Stimulated activated CD4-positive, alpha-beta T cell treated with anti-CD3 and anti-CD28 coated beads, Interleukin-1b, Interleukin-23, amount 100 ng/mL, for 4 hours (primary cell): ENCODE data around the gene SLC35E2B.
"Not testable (repeated sequence)": the region's sequence is repeated elsewhere in the genome, so short reads cannot be mapped to it uniquely, and the experiment has no call there.

Source experiments
- DNase-seq, 2 donors: peaks; one replicate each; pipeline ENCODE4 v3.0.0-alpha.2; 2020; ENCODE audit warnings: low read depth in 2 of 2

The SLC35E2B gene

DNA sequence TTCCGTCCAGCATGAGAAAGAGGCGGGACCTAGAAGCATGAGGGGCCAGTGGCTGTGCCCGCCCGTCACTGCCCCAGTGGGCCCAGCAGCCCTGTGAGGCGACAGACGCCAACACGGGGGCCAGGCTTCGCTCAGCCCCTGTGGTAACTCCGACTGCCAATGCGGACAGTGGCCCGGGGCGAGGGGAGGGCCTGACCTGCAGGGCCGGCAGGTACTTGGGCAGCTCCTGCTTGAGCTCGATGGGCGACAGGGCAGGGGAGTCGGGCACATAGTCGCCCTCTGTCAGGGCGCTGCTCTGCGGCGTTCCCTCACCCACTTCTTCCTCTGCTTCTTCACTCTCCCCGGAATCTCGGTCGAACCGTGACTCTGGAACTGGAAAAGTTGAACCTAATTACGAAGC lies 52.5 kb downstream of the SLC35E2B start:
- not testable (repeated sequence) for DNase-seq

DNA sequence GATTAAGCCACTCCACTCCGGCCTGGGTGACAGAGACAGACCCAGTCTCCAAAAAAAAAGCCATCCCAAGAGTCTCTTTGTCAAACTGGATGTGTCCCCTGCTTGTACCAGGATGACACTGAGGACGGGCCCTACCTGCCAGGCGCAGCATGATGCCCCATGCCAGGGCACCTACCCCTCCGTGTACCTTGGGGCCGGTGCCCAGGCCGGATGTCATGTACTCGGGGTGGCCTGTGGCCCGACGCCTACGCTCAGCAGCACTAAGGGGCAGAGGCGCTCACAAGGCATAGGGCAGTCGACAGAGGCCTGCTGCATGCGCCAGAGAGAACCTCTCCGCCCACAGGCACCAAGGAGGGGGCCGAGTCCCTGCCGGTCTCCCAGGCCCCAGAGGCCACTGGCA lies 53.2 kb downstream of the SLC35E2B start:
- DNase-seq = not testable (repeated sequence)

DNA sequence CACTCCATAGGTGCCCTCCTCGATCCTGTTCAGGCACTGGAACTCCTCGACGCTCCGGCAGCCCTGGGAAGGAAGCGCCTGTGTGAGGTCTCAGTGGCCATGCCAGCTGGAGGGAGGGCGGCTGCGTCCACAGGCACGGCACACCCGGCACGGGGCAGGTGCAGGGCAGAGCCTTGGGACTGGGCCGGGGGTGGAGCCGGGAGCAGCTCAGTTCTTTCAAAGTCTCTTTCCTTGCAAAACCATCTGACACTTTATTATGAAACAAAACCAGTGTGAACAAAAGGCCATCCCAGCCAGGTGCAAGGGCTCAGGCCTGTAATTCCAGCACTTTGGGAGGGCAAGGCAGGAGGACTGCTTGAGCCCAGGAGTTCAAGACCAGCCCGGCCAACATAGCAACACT lies 54.1 kb downstream of the SLC35E2B start:
- not testable (repeated sequence) for DNase-seq

- DNase-seq = not testable (repeated sequence)
These were observed 55.1 kb downstream of the SLC35E2B start for GRCh38 chr1:1637479-1637875.

DNA sequence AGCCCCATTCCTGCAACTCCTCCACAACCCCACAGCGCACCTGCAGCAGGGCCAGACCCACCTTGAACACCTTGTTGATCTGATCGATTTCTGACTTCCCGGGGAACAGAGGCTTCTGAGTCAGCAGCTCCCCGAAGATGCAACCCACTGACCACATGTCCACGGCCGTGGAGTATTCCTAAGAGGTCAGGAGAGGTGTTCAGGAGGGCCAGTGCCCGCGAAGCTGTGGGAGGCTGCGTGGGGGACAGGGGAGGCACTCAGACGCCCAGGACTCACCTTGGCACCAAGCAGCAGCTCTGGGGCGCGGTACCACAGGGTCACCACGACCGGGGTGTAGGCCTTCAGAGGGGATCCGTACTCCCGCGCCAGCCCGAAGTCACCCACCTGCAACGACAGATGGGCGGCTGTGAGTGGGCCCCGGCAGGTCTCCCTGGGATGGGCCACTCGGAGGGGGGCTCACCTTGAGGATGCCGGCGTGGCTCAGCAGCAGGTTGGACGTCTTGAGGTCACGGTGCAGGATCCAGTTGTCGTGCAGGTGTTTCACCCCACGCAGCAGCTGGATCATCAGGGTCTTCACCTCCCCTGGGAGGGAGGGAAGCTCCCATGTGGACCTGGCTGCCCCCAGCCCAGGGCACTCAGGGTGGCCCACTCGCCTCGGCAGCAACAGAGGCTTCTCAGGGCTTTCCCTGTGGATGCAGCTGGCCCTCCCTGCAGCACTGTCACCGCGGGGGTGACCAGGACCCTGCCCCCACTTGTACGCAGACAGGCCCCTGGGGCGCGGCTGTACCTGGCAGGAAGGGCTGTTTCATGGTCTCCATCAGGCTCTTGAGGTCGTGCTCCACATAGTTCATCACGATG lies 55.7 kb downstream of the SLC35E2B start:
- not testable (repeated sequence) for DNase-seq

GRCh38 chr1:1634613-1635012 lies 58.0 kb downstream of the SLC35E2B start:
- not testable (repeated sequence) for DNase-seq

DNA sequence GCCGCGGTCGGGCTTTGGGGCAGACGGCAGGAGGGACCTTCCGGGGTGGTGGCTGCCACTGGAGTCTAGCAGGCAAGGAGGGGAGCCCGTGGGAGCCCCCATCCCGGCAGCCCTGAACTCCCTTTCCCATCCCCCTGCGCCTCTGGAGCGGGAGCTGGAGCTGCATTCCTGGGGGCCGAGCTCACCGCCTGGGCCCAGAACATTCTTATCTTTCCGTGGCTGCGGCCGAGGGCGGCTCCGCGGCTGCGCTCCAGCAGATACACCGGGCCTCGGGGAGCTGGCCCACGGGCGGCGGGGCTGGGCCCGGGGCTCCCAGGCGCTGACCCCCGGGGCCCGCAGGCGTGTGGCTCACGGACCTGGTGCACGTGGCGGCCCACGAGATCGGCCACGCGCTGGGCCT lies 59.2 kb downstream of the SLC35E2B start:
- DNase-seq = not testable (repeated sequence)

DNA sequence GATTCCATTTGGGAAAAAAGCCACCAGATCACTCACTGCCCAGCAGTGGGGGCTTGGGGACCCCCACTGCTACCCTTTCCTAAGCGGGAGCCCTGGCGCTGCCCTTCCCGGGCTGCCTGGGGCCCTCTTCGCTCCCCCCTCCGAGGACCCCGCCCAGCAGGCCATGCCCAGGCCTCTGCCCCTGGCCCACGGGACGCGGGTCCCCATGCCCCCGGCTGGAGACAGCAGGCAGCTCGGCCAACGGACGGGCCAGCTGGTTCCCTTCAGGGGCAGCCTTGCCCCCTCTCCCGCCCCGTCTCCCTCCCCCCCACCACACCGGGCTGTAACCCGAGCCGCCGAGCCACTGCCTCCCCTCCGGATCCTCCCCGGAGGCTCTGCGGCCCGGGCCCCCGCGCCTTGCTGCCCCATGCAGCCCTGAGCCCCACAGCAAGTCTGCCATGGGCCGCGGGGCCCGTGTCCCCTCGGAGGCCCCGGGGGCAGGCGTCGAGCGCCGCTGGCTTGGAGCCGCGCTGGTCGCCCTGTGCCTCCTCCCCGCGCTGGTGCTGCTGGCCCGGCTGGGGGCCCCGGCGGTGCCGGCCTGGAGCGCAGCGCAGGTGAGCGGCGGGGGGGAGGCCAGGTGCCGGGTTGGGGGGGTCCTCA lies 60.7 kb downstream of the SLC35E2B start, which contains the start of gene MMP23B:
Gene MMP23B, plus strand, starts transcription at position 392 of the 639 bp plus-strand sequence. Its CDS starts 46 bp downstream, at position 438.
- no peak for DNase-seq

DNA sequence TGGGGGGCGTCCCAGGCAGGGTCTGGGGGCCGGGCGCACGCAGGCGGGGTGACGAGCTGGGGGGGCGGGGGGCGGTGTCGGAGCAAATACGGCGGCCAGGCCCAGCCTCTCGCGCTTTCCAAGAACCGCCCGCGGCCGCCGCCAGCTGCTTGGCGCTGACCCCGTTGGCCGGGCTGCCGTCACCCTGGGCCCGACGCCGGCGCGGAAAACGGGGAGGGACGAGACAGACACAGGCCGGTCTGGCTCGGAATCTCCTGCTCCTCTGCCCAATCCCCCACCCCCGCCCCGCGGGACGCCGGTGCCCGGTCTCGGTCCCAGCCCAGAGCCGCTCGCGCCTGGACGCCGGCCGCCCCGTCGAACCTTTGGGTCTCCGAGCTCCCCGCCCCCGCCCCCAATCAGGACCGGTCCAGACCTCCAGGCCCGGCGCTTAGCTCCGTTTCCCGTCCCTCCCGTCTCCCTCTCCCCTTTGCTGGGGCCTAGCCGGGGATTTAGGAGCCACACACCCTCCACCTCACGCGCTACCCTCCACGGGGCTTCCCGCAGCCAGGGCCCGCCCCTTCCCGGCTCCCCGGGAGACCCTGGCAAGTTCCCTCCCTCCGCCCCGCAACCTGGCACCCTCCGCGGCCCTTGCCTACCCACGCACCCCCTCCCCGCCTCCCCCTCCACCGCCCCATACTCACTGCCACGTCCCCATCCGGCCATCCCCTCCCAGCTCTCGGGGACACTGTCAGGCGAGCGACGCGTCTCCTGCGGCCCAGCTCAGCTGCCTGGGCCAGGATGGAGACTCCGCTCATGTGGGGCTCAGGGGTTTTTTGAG lies 61.4 kb downstream of the SLC35E2B start:
- no peak for DNase-seq

GRCh38 chr1:1630191-1630964 lies 62.2 kb downstream of the SLC35E2B start:
- peak; percentile 83 to 90 for DNase-seq

GRCh38 chr1:1629430-1630190 lies 63.0 kb downstream of the SLC35E2B start:
- peak; percentile 54 to 69 for DNase-seq

GRCh38 chr1:1628754-1629429 lies 63.7 kb downstream of the SLC35E2B start:
- DNase-seq = peak in 1 of 2 donors; percentile 36

- DNase-seq = no peak
These were observed 64.5 kb downstream of the SLC35E2B start for GRCh38 chr1:1627829-1628753.

DNA sequence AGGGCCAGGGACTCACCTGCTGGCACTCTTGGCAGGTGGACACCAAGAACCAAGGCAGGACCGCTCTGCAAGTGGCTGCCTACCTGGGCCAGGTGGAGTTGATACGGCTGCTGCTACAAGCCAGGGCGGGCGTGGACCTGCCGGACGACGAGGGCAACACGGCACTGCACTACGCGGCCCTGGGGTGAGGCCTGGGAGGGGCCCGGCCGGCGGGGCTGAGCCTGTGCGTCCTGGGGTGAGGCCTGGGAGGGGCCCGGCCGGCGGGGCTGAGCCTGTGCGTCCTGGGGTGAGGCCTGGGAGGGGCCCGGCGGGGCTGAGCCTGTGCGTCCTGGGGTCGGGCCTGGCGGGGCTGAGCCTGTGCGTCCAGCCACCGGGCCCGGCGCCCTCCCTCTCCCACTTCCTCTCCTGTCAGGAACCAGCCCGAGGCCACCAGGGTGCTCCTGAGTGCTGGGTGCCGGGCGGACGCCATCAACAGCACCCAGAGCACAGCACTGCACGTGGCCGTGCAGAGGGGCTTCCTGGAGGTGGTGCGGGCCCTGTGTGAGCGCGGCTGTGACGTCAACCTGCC lies 65.2 kb downstream of the SLC35E2B start:
- no peak for DNase-seq

DNA sequence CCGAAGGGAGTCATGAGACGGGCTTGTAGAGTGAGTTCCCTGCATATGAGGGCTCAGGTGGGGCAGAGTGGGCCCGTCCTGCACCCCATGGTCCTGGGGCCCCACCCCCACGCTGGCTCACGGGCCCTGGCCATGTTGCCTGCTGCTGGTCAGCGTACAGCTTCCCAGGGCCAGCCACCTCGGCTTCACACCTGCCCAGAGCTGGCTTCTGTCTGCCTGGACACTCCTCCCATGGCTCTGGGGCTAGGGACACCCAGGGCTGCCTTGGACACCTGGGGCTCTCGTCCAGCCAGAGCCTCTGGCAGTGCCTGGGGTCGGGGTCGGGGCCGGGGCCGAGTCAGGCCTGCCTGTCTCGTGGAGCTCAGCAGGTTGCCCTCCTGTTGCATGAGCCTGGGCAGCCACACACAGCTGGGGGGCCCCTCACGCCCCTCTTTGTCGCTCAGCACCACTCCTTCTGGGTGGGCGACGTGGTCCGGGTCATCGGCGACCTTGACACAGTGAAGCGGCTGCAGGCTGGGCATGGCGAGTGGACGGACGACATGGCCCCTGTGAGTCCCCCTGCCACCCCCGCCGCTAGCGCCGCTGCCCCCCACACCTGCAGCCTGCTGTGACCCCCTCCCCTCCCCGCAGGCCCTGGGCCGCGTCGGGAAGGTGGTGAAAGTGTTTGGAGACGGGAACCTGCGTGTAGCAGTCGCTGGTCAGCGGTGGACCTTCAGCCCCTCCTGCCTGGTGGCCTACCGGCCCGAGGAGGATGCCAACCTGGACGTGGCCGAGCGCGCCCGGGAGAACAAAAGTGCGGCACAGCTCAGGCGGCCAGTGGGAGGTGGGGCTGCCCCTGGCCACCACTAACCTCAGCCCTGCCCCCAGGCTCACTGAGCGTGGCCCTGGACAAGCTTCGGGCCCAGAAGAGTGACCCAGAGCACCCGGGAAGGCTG lies 66.1 kb downstream of the SLC35E2B start:
- DNase-seq = no peak

DNA sequence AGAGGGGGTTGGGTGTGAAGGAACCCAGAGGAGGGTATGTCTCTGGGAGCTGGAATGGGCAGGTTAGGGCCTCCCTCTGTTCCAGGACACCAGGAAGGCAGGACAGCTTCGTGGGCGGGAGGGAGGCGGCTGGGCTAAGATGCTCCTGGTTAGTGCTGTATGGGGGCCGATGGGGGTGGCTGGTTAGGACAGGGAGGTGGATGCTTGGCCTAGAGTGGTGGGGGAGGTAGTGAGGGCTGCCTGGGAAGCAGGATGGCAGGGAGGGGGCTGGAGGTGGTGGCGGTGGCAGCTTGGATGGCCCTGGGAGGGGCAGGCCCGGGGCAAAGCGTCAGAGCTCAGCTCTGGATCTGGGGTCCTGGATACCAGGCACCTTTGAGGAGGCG lies 66.8 kb downstream of the SLC35E2B start:
- no peak for DNase-seq

GRCh38 chr1:1625404-1625775 lies 67.2 kb downstream of the SLC35E2B start:
- no peak for DNase-seq
